HG03565 (cell line): ENCODE data around the gene GNAT1.

ENCODE experiments used
- ATAC-seq: cut with Tn5 transposase; IDR thresholded peaks from one replicate; pipeline ENCODE4 v1.9.1; 2021; ENCODE audit warnings: mild to moderate bottlenecking, moderate library complexity; ENCODE audit not compliant: unreplicated experiment

The GNAT1 gene

GRCh38 chr3:50162034-50162883 is 29.2 kb upstream of the GNAT1 start:
- ATAC-seq = no peak

- ATAC-seq = no peak
These were observed 27.6 kb upstream of the GNAT1 start for GRCh38 chr3:50163572-50164455.

- no peak for ATAC-seq
These were observed 26.9 kb upstream of the GNAT1 start for GRCh38 chr3:50164481-50164880.

- ATAC-seq = no peak
These were observed 26.2 kb upstream of the GNAT1 start for GRCh38 chr3:50164984-50165909.

- ATAC-seq = no peak
These were observed 25.4 kb upstream of the GNAT1 start for GRCh38 chr3:50165910-50166538.

GRCh38 chr3:50166620-50167019 is 24.8 kb upstream of the GNAT1 start:
- no peak for ATAC-seq

GRCh38 chr3:50167069-50167840 is 24.2 kb upstream of the GNAT1 start:
- ATAC-seq = no peak

GRCh38 chr3:50167841-50168209 is 23.6 kb upstream of the GNAT1 start:
- ATAC-seq = no peak

- no peak for ATAC-seq
These were observed 23.0 kb upstream of the GNAT1 start for GRCh38 chr3:50168388-50168787.

GRCh38 chr3:50168791-50169190 is 22.6 kb upstream of the GNAT1 start:
- ATAC-seq = no peak

- no peak for ATAC-seq
These were observed 22.1 kb upstream of the GNAT1 start for GRCh38 chr3:50169232-50169832.

GRCh38 chr3:50169858-50170257 is 21.6 kb upstream of the GNAT1 start:
- no peak for ATAC-seq

- no peak for ATAC-seq
These were observed 20.7 kb upstream of the GNAT1 start for GRCh38 chr3:50170689-50171088.

GRCh38 chr3:50171540-50172301 is 19.7 kb upstream of the GNAT1 start:
- no peak for ATAC-seq

GRCh38 chr3:50172626-50173220 is 18.7 kb upstream of the GNAT1 start:
- no peak for ATAC-seq

GRCh38 chr3:50173685-50174516 is 17.5 kb upstream of the GNAT1 start:
- ATAC-seq = no peak

- ATAC-seq = no peak
These were observed 16.9 kb upstream of the GNAT1 start for GRCh38 chr3:50174517-50174895.
